Thoracic aorta (tissue), 2 donors: ENCODE data around the gene NEU2. TPM values are rescaled to one million over a fixed set of nuclear protein-coding genes. Genes with fewer than 3 reads are reported as not detected.

Experiments used
- ATAC-seq: fragments of 150-250 bp; one replicate; pipeline ENCODE4 v1.8.0; 2017; ENCODE audit warnings: low read depth; ENCODE audit not compliant: insufficient number of reproducible peaks, low FRiP score
- DNase-seq: peaks from one replicate; pipeline ENCODE4 v3.0.0-alpha.2; 2020; ENCODE audit warnings: low spot score
- H3K27ac ChIP-seq, 2 donors: fragments of 200-600 bp; sonication (generic); 1 replicate in 1 of 2; 2 replicates in 1 of 2; pipeline ENCODE4 v1.5.1; 2016; ENCODE audit warnings: mild to moderate bottlenecking in 2 of 2, moderate library complexity in 2 of 2
- H3K27me3 ChIP-seq: fragments of 200-600 bp; sonication (generic); replicated peaks from 2 replicates; pipeline ENCODE4 v1.6.0; 2016; ENCODE audit warnings: mild to moderate bottlenecking; ENCODE audit not compliant: insufficient read depth
- H3K36me3 ChIP-seq: fragments of 200-600 bp; sonication (generic); one replicate; pipeline ENCODE4 v1.5.1; 2016
- H3K4me1 ChIP-seq, 2 donors: fragments of 200-600 bp; sonication (generic); 1 replicate in 1 of 2; 2 replicates in 1 of 2; pipeline versions ENCODE4 v1.5.1 to v1.6.0; 2016; ENCODE audit warnings: low read depth in 2 of 2, mild to moderate bottlenecking in 1 of 2; ENCODE audit not compliant: control insufficient read depth in 1 of 2
- H3K4me3 ChIP-seq: fragments of 200-600 bp; sonication (generic); 2 replicates; pipeline ENCODE4 v1.5.1; 2016; ENCODE audit warnings: mild to moderate bottlenecking
- H3K9me3 ChIP-seq: fragments of 200-600 bp; sonication (generic); 2 replicates; pipeline ENCODE4 v1.5.1; 2016
- CTCF ChIP-seq: fragments of 200-600 bp; sonication (generic); IDR thresholded peaks from one replicate; pipeline ENCODE4 v1.5.1; 2019; ENCODE audit warnings: antibody characterized with exemption
- total RNA-seq, 2 donors: library from RNA; depleted of rRNA; stranded (reverse); fragments of >200 nt; gene quantifications; one replicate each; pipeline versions ENCODE4 v1.1.0 to v1.2.3, GENCODE V29; 2016

NEU2 gene
- total RNA-seq, 2 donors from 2014 or later = not detected

- TF ChIP-seq CTCF = no peak
- H3K4me1 ChIP-seq = peaks cover 3 to 21% of the 10 kb centered on the region in 2 donors
- no peak overlapping the region for H3K27ac ChIP-seq
- H3K9me3 ChIP-seq = no peaks in the 10 kb centered on the region
- no peaks in the 10 kb centered on the region for H3K36me3 ChIP-seq
- no peak for DNase-seq
- H3K4me3 ChIP-seq = no peak overlapping the region
- no peaks in the 10 kb centered on the region for H3K27me3 ChIP-seq
- ATAC-seq = no peak
Observed at GRCh38 chr2:233029321-233029720, 3.2 kb upstream of the NEU2 start.

GRCh38 chr2:233031556-233032500 lies 644 bp upstream of the NEU2 start:
- Histone ChIP-seq H3K36me3 (no peaks in the 10 kb centered on the region), H3K27ac (no peak overlapping the region), H3K9me3 (no peaks in the 10 kb centered on the region), H3K4me1 (peaks cover 0 to 8% of the 10 kb centered on the region in 2 donors), H3K27me3 (no peaks in the 10 kb centered on the region), H3K4me3 (no peak overlapping the region)
- no peak for DNase-seq
- TF ChIP-seq CTCF = no peak
- ATAC-seq = no peak

- H3K4me3 ChIP-seq = no peak overlapping the region
- TF ChIP-seq CTCF = no peak
- H3K27me3 ChIP-seq = no peaks in the 10 kb centered on the region
- H3K9me3 ChIP-seq = no peaks in the 10 kb centered on the region
- no peak for DNase-seq
- peaks cover 0 to 7% of the 10 kb centered on the region in 2 donors for H3K4me1 ChIP-seq
- H3K27ac ChIP-seq = no peak overlapping the region
- no peaks in the 10 kb centered on the region for H3K36me3 ChIP-seq
- no peak for ATAC-seq
Observed at GRCh38 chr2:233033672-233034071, 1.2 kb downstream of the NEU2 start.

DNA sequence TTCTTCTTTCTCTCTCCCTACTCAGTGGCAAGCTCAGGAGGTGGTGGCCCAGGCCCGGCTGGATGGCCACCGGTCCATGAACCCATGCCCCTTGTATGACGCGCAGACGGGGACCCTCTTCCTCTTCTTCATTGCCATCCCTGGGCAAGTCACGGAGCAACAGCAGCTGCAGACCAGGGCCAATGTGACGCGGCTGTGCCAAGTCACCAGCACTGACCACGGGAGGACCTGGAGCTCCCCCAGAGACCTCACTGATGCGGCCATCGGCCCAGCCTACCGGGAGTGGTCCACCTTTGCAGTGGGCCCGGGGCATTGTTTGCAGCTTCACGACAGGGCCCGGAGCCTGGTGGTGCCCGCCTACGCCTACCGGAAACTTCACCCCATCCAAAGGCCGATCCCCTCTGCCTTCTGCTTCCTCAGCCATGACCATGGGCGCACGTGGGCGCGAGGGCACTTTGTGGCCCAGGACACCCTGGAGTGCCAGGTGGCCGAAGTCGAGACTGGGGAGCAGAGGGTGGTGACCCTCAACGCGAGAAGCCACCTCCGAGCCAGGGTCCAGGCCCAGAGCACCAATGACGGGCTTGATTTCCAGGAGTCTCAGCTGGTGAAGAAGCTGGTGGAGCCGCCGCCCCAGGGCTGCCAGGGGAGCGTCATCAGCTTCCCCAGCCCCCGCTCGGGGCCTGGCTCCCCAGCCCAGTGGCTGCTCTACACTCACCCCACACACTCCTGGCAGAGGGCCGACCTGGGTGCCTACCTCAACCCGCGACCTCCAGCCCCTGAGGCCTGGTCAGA lies 1.8 kb downstream of the NEU2 start:
- Histone ChIP-seq H3K27me3 (no peaks in the 10 kb centered on the region), H3K9me3 (no peaks in the 10 kb centered on the region), H3K4me1 (peaks cover 0 to 7% of the 10 kb centered on the region in 2 donors), H3K27ac (no peak overlapping the region), H3K4me3 (no peak overlapping the region), H3K36me3 (no peaks in the 10 kb centered on the region)
- TF ChIP-seq CTCF = no peak
- ATAC-seq (no peak), DNase-seq (no peak)
